Measurements from ENCODE around the gene R3HDM4. TPM values are rescaled to one million over a fixed set of nuclear protein-coding genes. Genes with fewer than 3 reads are reported as not detected.

R3HDM4 gene
- total RNA-seq, 1 donor from 2014 or later = 57.9 TPM

DNA sequence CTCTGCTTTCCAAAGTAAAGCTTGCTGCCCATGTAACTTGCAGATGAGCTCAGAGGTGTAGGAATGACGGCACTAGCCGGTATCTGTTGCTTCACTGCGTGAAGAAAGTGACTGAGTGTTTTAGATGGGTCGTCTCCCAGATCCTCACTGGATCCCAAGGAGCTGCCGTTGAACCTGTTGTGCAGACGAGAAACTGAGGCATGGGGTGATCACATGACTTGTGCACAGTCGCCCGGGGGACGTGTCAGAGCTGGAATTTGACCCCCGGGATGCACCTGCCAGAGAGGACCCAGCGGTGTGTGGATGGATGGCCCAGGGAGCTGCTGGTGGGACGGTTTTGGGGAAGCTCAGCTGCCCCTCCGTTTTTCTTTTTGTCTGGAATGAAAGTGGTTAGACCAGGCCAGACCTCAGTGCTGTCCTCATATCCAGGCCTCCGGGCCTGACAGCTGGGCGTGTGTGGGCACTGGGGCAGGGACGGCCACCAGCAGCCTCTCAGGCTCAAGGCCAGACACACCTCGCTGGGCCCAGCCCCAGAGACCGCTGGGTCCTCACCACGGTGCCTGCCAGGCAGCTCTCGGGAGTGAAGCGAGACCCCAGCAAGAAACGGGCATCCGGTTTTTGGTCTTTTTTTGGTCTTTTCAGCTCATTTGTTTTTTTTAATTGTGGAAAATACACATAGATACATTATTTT lies 25.4 kb upstream of the R3HDM4 start:
- H3K4me3 Mint-ChIP-seq (ENCODE audit: unreplicated experiment) = no peak overlapping the region
- no peaks in the 10 kb centered on the region for H3K27me3 Mint-ChIP-seq (ENCODE audit: low read depth, unreplicated experiment)
- no peak overlapping the region for H3K27ac Mint-ChIP-seq (ENCODE audit: unreplicated experiment)
- no peaks in the 10 kb centered on the region for H3K9me3 ChIP-seq (ENCODE audit: insufficient read depth, low read depth, low read length)
- no peak overlapping the region for H2AFZ ChIP-seq (ENCODE audit: low read depth, low read length)
- H3K36me3 ChIP-seq (ENCODE audit: insufficient read depth, low read length) = peaks cover 2% of the 10 kb centered on the region
- H3K4me1 ChIP-seq (ENCODE audit: insufficient read depth, low read length) = peaks cover 36% of the 10 kb centered on the region
- no peak for TF ChIP-seq EZH2 (IDR thresholded peaks at IDR 0.05; ENCODE audit: insufficient read depth, low read length)
- TF ChIP-seq, protein P1, sequence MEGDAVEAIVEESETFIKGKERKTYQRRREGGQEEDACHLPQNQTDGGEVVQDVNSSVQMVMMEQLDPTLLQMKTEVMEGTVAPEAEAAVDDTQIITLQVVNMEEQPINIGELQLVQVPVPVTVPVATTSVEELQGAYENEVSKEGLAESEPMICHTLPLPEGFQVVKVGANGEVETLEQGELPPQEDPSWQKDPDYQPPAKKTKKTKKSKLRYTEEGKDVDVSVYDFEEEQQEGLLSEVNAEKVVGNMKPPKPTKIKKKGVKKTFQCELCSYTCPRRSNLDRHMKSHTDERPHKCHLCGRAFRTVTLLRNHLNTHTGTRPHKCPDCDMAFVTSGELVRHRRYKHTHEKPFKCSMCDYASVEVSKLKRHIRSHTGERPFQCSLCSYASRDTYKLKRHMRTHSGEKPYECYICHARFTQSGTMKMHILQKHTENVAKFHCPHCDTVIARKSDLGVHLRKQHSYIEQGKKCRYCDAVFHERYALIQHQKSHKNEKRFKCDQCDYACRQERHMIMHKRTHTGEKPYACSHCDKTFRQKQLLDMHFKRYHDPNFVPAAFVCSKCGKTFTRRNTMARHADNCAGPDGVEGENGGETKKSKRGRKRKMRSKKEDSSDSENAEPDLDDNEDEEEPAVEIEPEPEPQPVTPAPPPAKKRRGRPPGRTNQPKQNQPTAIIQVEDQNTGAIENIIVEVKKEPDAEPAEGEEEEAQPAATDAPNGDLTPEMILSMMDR (IDR thresholded peaks at IDR 0.05; ENCODE audit: insufficient read depth, low read depth, low read length) = no peak
- H3K4me1 Mint-ChIP-seq (ENCODE audit: low read depth, unreplicated experiment) = peaks cover 9% of the 10 kb centered on the region
- H3K79me2 ChIP-seq (ENCODE audit: insufficient read depth, low read length) = peaks cover 79% of the 10 kb centered on the region
- no peak overlapping the region for H3K4me2 ChIP-seq (ENCODE audit: low read length)
- no peaks in the 10 kb centered on the region for H3K9me3 Mint-ChIP-seq (ENCODE audit: unreplicated experiment)
- H3K27me3 ChIP-seq (ENCODE audit: insufficient read depth, low read length) = no peaks in the 10 kb centered on the region
- no peak overlapping the region for H3K4me3 ChIP-seq (ENCODE audit: insufficient read depth, low read depth, low read length)
- no peak for FAIRE-seq
- H3K9ac ChIP-seq (ENCODE audit: low read length) = no peak overlapping the region
- no peak for DNase-seq (ENCODE audit: low read depth)
- peaks cover 54% of the 10 kb centered on the region for H4K20me1 ChIP-seq (ENCODE audit: insufficient read depth, low read length)
- H3K27ac ChIP-seq (ENCODE audit: low read depth, low read length) = no peak overlapping the region
- H3K36me3 Mint-ChIP-seq (ENCODE audit: low read depth, unreplicated experiment) = peaks cover 23% of the 10 kb centered on the region

DNA sequence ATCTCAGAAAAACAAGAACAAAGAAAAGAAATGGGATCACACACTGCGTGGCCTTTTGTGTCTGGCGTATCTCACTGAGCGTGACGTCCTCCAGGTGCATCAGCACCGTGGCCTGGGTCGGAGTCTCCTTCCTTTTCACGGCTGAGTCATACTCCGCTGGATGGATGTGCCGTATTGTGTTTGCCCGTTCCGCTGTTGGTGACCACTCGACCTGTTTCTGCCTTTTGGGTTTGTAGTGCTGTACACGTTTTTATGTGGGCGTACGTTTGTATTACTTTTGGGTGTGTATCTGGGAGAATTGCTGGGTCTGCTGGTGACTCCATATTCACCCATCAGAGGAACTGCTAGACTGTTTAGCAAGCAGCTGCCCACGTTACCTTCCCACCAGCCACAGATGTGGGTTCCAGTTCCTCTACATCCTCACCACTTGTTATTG lies 24.3 kb upstream of the R3HDM4 start:
- Mint-ChIP-seq H3K27ac (ENCODE audit: unreplicated experiment) (no peak overlapping the region), H3K4me3 (ENCODE audit: unreplicated experiment) (no peak overlapping the region), H3K36me3 (ENCODE audit: low read depth, unreplicated experiment) (peaks cover 17% of the 10 kb centered on the region), H3K9me3 (ENCODE audit: unreplicated experiment) (no peaks in the 10 kb centered on the region), H3K27me3 (ENCODE audit: low read depth, unreplicated experiment) (no peaks in the 10 kb centered on the region), H3K4me1 (ENCODE audit: low read depth, unreplicated experiment) (peaks cover 12% of the 10 kb centered on the region)
- Histone ChIP-seq H3K27ac (ENCODE audit: low read depth, low read length) (no peak overlapping the region), H3K4me2 (ENCODE audit: low read length) (no peak overlapping the region), H3K36me3 (ENCODE audit: insufficient read depth, low read length) (peaks cover 2% of the 10 kb centered on the region), H3K9me3 (ENCODE audit: insufficient read depth, low read depth, low read length) (no peaks in the 10 kb centered on the region), H3K79me2 (ENCODE audit: insufficient read depth, low read length) (peaks cover 74% of the 10 kb centered on the region), H4K20me1 (ENCODE audit: insufficient read depth, low read length) (peaks cover 47% of the 10 kb centered on the region), H2AFZ (ENCODE audit: low read depth, low read length) (no peak overlapping the region), H3K4me1 (ENCODE audit: insufficient read depth, low read length) (peaks cover 47% of the 10 kb centered on the region), H3K27me3 (ENCODE audit: insufficient read depth, low read length) (no peaks in the 10 kb centered on the region), H3K4me3 (ENCODE audit: insufficient read depth, low read depth, low read length) (no peak overlapping the region), H3K9ac (ENCODE audit: low read length) (no peak overlapping the region)
- TF ChIP-seq, protein P1 (IDR thresholded peaks at IDR 0.05; ENCODE audit: insufficient read depth, low read depth, low read length) = no peak
- TF ChIP-seq EZH2 (IDR thresholded peaks at IDR 0.05; ENCODE audit: insufficient read depth, low read length) = no peak
- no peak for DNase-seq (ENCODE audit: low read depth)
- FAIRE-seq = no peak

DNA sequence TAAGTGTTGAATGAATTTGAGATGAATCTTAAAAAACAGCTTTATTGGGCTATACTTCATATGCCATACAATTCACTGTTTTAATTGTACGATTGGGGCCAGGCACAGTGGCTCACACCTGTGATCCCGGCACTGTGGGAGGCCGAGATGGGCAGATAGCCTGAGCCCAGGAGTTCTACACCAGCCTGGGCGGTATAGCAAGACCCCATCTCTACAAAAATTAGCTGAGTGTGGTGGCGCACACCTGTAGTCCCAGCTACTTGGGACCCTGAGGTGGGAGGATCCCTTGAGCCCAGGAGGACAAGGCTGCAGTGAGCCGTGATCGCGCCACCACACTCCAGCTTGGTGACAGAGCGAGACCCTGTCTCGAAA lies 23.1 kb upstream of the R3HDM4 start:
- no peak for TF ChIP-seq EZH2 (IDR thresholded peaks at IDR 0.05; ENCODE audit: insufficient read depth, low read length)
- TF ChIP-seq, protein P1 (IDR thresholded peaks at IDR 0.05; ENCODE audit: insufficient read depth, low read depth, low read length) = no peak
- Mint-ChIP-seq H3K27me3 (ENCODE audit: low read depth, unreplicated experiment) (no peaks in the 10 kb centered on the region), H3K4me3 (ENCODE audit: unreplicated experiment) (no peak overlapping the region), H3K4me1 (ENCODE audit: low read depth, unreplicated experiment) (peaks cover 12% of the 10 kb centered on the region), H3K9me3 (ENCODE audit: unreplicated experiment) (no peaks in the 10 kb centered on the region), H3K36me3 (ENCODE audit: low read depth, unreplicated experiment) (peaks cover 12% of the 10 kb centered on the region), H3K27ac (ENCODE audit: unreplicated experiment) (no peak overlapping the region)
- FAIRE-seq (no peak), DNase-seq (ENCODE audit: low read depth) (no peak)
- Histone ChIP-seq H2AFZ (ENCODE audit: low read depth, low read length) (no peak overlapping the region), H3K4me2 (ENCODE audit: low read length) (no peak overlapping the region), H3K79me2 (ENCODE audit: insufficient read depth, low read length) (peaks cover 68% of the 10 kb centered on the region), H3K36me3 (ENCODE audit: insufficient read depth, low read length) (peaks cover 2% of the 10 kb centered on the region), H3K9ac (ENCODE audit: low read length) (no peak overlapping the region), H4K20me1 (ENCODE audit: insufficient read depth, low read length) (peaks cover 36% of the 10 kb centered on the region), H3K4me1 (ENCODE audit: insufficient read depth, low read length) (peaks cover 44% of the 10 kb centered on the region), H3K27ac (ENCODE audit: low read depth, low read length) (no peak overlapping the region), H3K4me3 (ENCODE audit: insufficient read depth, low read depth, low read length) (no peak overlapping the region), H3K9me3 (ENCODE audit: insufficient read depth, low read depth, low read length) (no peaks in the 10 kb centered on the region), H3K27me3 (ENCODE audit: insufficient read depth, low read length) (no peaks in the 10 kb centered on the region)
